Measurements from ENCODE around the gene SLC25A1. TPM values are rescaled to one million over a fixed set of nuclear protein-coding genes. Genes with fewer than 3 reads are reported as not detected.

SLC25A1 gene
- total RNA-seq, 4 donors from 2014 or later: 49.2 to 68.0 (median 57.3) TPM

- TF ChIP-seq POLR2A (IDR thresholded peaks at IDR 0.05): no peak
- no peak for TF ChIP-seq CTCF (IDR thresholded peaks at IDR 0.05)
- no peak overlapping the region for H3K27ac ChIP-seq
- no peak overlapping the region for H3K4me3 ChIP-seq
- DNase-seq: no peak
- no peaks in the 10 kb centered on the region for H3K4me1 ChIP-seq
- H3K27me3 ChIP-seq: no peaks in the 10 kb centered on the region
- H3K9me3 ChIP-seq: no peaks in the 10 kb centered on the region
- 69 to 74% methylated on average over 3 to 4 of the region's 5 CpGs for WGBS, 2 donors
- intact Hi-C loops (cut with DNase I): no loop called here
- peaks cover 0 to 60% (median 0%) of the 10 kb centered on the region in 3 donors for H3K36me3 ChIP-seq
Measured at GRCh38 chr22:19218541-19219233, 40.2 kb upstream of the SLC25A1 start.

DNA sequence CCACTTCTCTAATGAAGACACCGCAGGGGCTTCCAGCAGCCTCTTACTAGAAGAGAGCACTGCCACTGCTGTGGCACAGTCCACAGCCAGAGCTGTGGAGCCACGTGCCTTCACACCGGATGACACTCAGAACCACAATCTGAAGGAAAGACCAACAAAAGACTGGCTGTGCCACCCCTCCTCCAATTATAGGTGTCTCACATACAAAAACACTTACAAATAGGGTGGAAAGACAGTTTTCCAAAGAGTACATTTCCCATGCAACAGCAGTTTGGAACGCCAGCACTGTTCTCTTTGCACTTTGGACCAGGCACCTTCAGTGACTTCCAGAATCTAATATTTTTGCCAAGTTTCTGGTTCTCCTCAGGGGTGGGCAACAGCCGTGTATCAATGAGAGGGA, 38.0 kb upstream of the SLC25A1 start:
- 89 to 100% methylated on average over 3 to 4 of the region's 5 CpGs for WGBS, 2 donors
- intact Hi-C loops (cut with DNase I): no loop called here
- Histone ChIP-seq H3K9me3 (no peaks in the 10 kb centered on the region), H3K4me1 (no peaks in the 10 kb centered on the region), H3K36me3 (peaks cover 0 to 39% (median 0%) of the 10 kb centered on the region in 3 donors), H3K27me3 (no peaks in the 10 kb centered on the region), H3K4me3 (no peak overlapping the region), H3K27ac (no peak overlapping the region)
- TF ChIP-seq POLR2A (IDR thresholded peaks at IDR 0.05) (no peak), CTCF (IDR thresholded peaks at IDR 0.05) (no peak)
- no peak for DNase-seq

GRCh38 chr22:19215360-19215759, 36.8 kb upstream of the SLC25A1 start:
- TF ChIP-seq POLR2A (IDR thresholded peaks at IDR 0.05) (no peak), CTCF (IDR thresholded peaks at IDR 0.05) (no peak)
- intact Hi-C loops (cut with DNase I): no loop called here
- Histone ChIP-seq H3K36me3 (peaks cover 0 to 29% (median 0%) of the 10 kb centered on the region in 3 donors), H3K4me3 (no peak overlapping the region), H3K27me3 (no peaks in the 10 kb centered on the region), H3K4me1 (no peaks in the 10 kb centered on the region), H3K9me3 (no peaks in the 10 kb centered on the region), H3K27ac (no peak overlapping the region)
- 95% methylated on average over 13 to 14 of the region's 14 CpGs for WGBS, 2 donors
- no peak for DNase-seq

DNA sequence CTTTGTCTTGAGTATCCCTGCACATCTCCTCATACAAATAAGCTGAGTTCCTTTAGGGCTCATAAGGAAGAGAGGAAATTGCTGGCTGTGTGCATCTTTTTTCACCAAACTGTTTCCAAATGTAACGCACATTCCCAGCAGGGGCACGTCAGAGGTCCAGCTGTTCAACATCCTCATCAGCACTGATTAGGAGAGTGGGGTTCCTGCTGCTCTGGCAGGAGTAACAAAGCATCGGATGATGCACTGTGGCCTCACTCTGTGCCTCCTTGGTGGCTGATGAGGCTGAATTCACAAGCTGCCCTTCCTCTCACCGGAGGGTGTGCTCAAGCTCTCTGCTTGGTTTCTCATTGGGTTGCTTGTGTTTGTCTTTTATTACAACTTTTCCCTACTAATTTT, 35.5 kb upstream of the SLC25A1 start:
- TF ChIP-seq POLR2A (IDR thresholded peaks at IDR 0.05) (no peak), CTCF (IDR thresholded peaks at IDR 0.05) (no peak)
- no peaks in the 10 kb centered on the region for H3K4me1 ChIP-seq
- H3K27me3 ChIP-seq: no peaks in the 10 kb centered on the region
- DNase-seq: no peak
- no peaks in the 10 kb centered on the region for H3K9me3 ChIP-seq
- intact Hi-C loops (cut with DNase I): no loop called here
- WGBS, 2 donors: 67 to 71% methylated on average over 4 of the region's 4 CpGs
- peaks cover 0 to 30% (median 0%) of the 10 kb centered on the region in 3 donors for H3K36me3 ChIP-seq
- H3K27ac ChIP-seq: no peak overlapping the region
- H3K4me3 ChIP-seq: no peak overlapping the region

GRCh38 chr22:19213442-19214077, 35.0 kb upstream of the SLC25A1 start:
- Histone ChIP-seq H3K4me3 (no peak overlapping the region), H3K36me3 (peaks cover 0 to 36% (median 0%) of the 10 kb centered on the region in 3 donors), H3K9me3 (no peaks in the 10 kb centered on the region), H3K4me1 (no peaks in the 10 kb centered on the region), H3K27me3 (no peaks in the 10 kb centered on the region), H3K27ac (no peak overlapping the region)
- DNase-seq: no peak
- intact Hi-C loops (cut with DNase I): no loop called here
- TF ChIP-seq CTCF (IDR thresholded peaks at IDR 0.05): no peak
- no peak for TF ChIP-seq POLR2A (IDR thresholded peaks at IDR 0.05)
- WGBS, 2 donors: 66 to 75% methylated on average over 9 of the region's 9 CpGs
